Heart left ventricle (tissue), 13 donors: ENCODE results near the gene PRMT5.

ENCODE experiments used
- CTCF ChIP-seq, 12 donors: fragments of 200-600 bp; sonication (generic) in 4 of 12; IDR thresholded peaks; one replicate each; pipeline versions ENCODE4 v1.5.0 to v1.8.0; 2018 to 2022; ENCODE audit warnings: antibody characterized with exemption in 12 of 12, mild to moderate bottlenecking in 5 of 12
- POLR2A ChIP-seq, 2 donors: fragments of 450-650 bp; IDR thresholded peaks; one replicate each; pipeline ENCODE4 v1.6.1; 2017; ENCODE audit warnings: antibody characterized with exemption in 2 of 2, mild to moderate bottlenecking in 2 of 2, moderate library complexity in 2 of 2
- donor health status: ischemic (EF 13 %, LVEDD 7.1; RV severe dilation, severe dysfunction).
- donor health status: DM: no; HTN: yes; CAD: no.
- donor health status: DM: no; HTN: no; CAD: no.
- donor health status: ischemic (EF 25% LVEDD 6.9; RV normal size, moderate dysfunction).
- donor health status: ischemic (EF 25% LVEDD 5.7; RV mildly dilated, moderate dysfunction).
- donor health status: ischemic (EF 35%, LVEDD 5.7; RV mildly dilated, moderate dysfunction).
- donor health status: nonischemic (EF 11% LVEDD 7.7; RV severe dilation, severe dysfunction).
- donor health status: DM: yes; HTN: yes; CAD: no.
- donor health status: PGD.
- donor health status: ischemic (EF 29% LVEDD 5.4; RV normal size, mild dysfunction).
- donor health status: nonischemic (EF 23%, LVEDD 6.1; RV moderate dilation, normal function).

GRCh38 chr14:22896356-22896755, 32.8 kb downstream of the PRMT5 start:
- no peak for TF ChIP-seq CTCF (IDR thresholded peaks at IDR 0.05)
- no peak for TF ChIP-seq POLR2A (IDR thresholded peaks at IDR 0.05)
